Measurements from ENCODE around the gene NCOA7. TPM values are rescaled to one million over a fixed set of nuclear protein-coding genes. Genes with fewer than 3 reads are reported as not detected.
"Not testable (repeated sequence)": the region's sequence is repeated elsewhere in the genome, so short reads cannot be mapped to it uniquely, and the experiment has no call there.

The NCOA7 gene
- total RNA-seq, 2 experiments from 2014 or later: 34.6 to 35.7 TPM

GRCh38 chr6:125843593-125843992, 52.8 kb downstream of the NCOA7 start:
- ChIA-PET CTCF (no interaction called here), POLR2A (no interaction called here)
- H3K4me1 ChIP-seq (ENCODE audit: insufficient read depth, low read length): no peaks in the 10 kb centered on the region
- Mint-ChIP-seq H3K4me1 (ENCODE audit: low read depth) (peaks cover 17% of the 10 kb centered on the region), H3K27ac (no peak overlapping the region), H3K9me3 (no peaks in the 10 kb centered on the region), H3K36me3 (ENCODE audit: low read depth) (peaks cover 15% of the 10 kb centered on the region), H3K4me3 (no peak overlapping the region), H3K27me3 (no peaks in the 10 kb centered on the region)
- no peak for ATAC-seq (ENCODE audit: poor library complexity)
- H3K4me3 ChIP-seq (ENCODE audit: low read length): no peak overlapping the region
- no peak for TF ChIP-seq CTCF (IDR thresholded peaks at IDR 0.05)
- no peaks in the 10 kb centered on the region for H3K27me3 ChIP-seq (ENCODE audit: control insufficient read depth in 1 of 2, insufficient read depth in 2 of 2, low read length in 2 of 2)
- no peaks in the 10 kb centered on the region for H3K9me3 ChIP-seq (ENCODE audit: control insufficient read depth in 1 of 2, insufficient read depth in 1 of 2, low read length in 2 of 2)
- H3K36me3 ChIP-seq (ENCODE audit: insufficient read depth, low read length): no peaks in the 10 kb centered on the region
- intact Hi-C loops (cut with DNase I, micrococcal nuclease): no loop called here
- DNase-seq: no peak
- H3K27ac ChIP-seq (ENCODE audit: low read depth in 1 of 2, low read length in 2 of 2): no peak overlapping the region

- DNase-seq (no peak), ATAC-seq (ENCODE audit: poor library complexity) (no peak)
- Histone ChIP-seq H3K9me3 (ENCODE audit: control insufficient read depth in 1 of 2, insufficient read depth in 1 of 2, low read length in 2 of 2) (no peaks in the 10 kb centered on the region), H3K27me3 (ENCODE audit: control insufficient read depth in 1 of 2, insufficient read depth in 2 of 2, low read length in 2 of 2) (no peaks in the 10 kb centered on the region), H3K4me3 (ENCODE audit: low read length) (no peak overlapping the region), H3K27ac (ENCODE audit: low read depth in 1 of 2, low read length in 2 of 2) (no peak overlapping the region), H3K36me3 (ENCODE audit: insufficient read depth, low read length) (no peaks in the 10 kb centered on the region), H3K4me1 (ENCODE audit: insufficient read depth, low read length) (no peaks in the 10 kb centered on the region)
- peaks cover 14% of the 10 kb centered on the region for H3K36me3 Mint-ChIP-seq (ENCODE audit: low read depth)
- ChIA-PET CTCF (interaction anchor here (0.8 kb wide), 1 partner anchor 14 kb away, joined by 3 read pairs; no protein-coding TSS in a partner anchor), POLR2A (no interaction called here)
- no peaks in the 10 kb centered on the region for H3K27me3 Mint-ChIP-seq
- no peak for TF ChIP-seq CTCF (IDR thresholded peaks at IDR 0.05)
- no peak overlapping the region for H3K4me3 Mint-ChIP-seq
- no peaks in the 10 kb centered on the region for H3K9me3 Mint-ChIP-seq
- H3K27ac Mint-ChIP-seq: no peak overlapping the region
- intact Hi-C loops (cut with DNase I, micrococcal nuclease): loop anchor here in 1 of 2 experiments (5.0 kb wide), 1 partner anchor 37 kb away; no protein-coding TSS in a partner anchor
- H3K4me1 Mint-ChIP-seq (ENCODE audit: low read depth): peaks cover 16% of the 10 kb centered on the region
Observed at GRCh38 chr6:125844989-125845388, 54.2 kb downstream of the NCOA7 start.

GRCh38 chr6:125846292-125847024, 55.7 kb downstream of the NCOA7 start:
- peaks cover 19% of the 10 kb centered on the region for H3K36me3 Mint-ChIP-seq (ENCODE audit: low read depth)
- Histone ChIP-seq H3K9me3 (ENCODE audit: control insufficient read depth in 1 of 2, insufficient read depth in 1 of 2, low read length in 2 of 2) (no peaks in the 10 kb centered on the region), H3K4me1 (ENCODE audit: insufficient read depth, low read length) (no peaks in the 10 kb centered on the region), H3K27me3 (ENCODE audit: control insufficient read depth in 1 of 2, insufficient read depth in 2 of 2, low read length in 2 of 2) (no peaks in the 10 kb centered on the region), H3K27ac (ENCODE audit: low read depth in 1 of 2, low read length in 2 of 2) (no peak overlapping the region), H3K36me3 (ENCODE audit: insufficient read depth, low read length) (no peaks in the 10 kb centered on the region), H3K4me3 (ENCODE audit: low read length) (no peak overlapping the region)
- DNase-seq (no peak), ATAC-seq (ENCODE audit: poor library complexity) (no peak)
- no peak overlapping the region for H3K27ac Mint-ChIP-seq
- no peak overlapping the region for H3K4me3 Mint-ChIP-seq
- ChIA-PET CTCF (interaction anchor here (1.6 kb wide), 1 partner anchor 15 kb away, joined by 4 read pairs; no protein-coding TSS in a partner anchor), POLR2A (interaction anchor here (1.2 kb wide), 1 partner anchor 56 kb away, joined by 4 read pairs; the partner anchor contains the start of gene NCOA7)
- no peaks in the 10 kb centered on the region for H3K9me3 Mint-ChIP-seq
- no peaks in the 10 kb centered on the region for H3K27me3 Mint-ChIP-seq
- intact Hi-C loops (cut with DNase I, micrococcal nuclease): loop anchor here in 1 of 2 experiments (5.0 kb wide), 1 partner anchor 36 kb away; no protein-coding TSS in a partner anchor
- no peak for TF ChIP-seq CTCF (IDR thresholded peaks at IDR 0.05)
- peaks cover 16% of the 10 kb centered on the region for H3K4me1 Mint-ChIP-seq (ENCODE audit: low read depth)

GRCh38 chr6:125848286-125848685, 57.5 kb downstream of the NCOA7 start:
- H3K27ac Mint-ChIP-seq; H3K27me3 Mint-ChIP-seq; DNase-seq; H3K9me3 Mint-ChIP-seq; ATAC-seq (ENCODE audit: poor library complexity); H3K4me3 ChIP-seq (ENCODE audit: low read length); H3K27ac ChIP-seq (ENCODE audit: low read depth in 1 of 2, low read length in 2 of 2); H3K4me1 ChIP-seq (ENCODE audit: insufficient read depth, low read length); H3K9me3 ChIP-seq (ENCODE audit: control insufficient read depth in 1 of 2, insufficient read depth in 1 of 2, low read length in 2 of 2); H3K4me3 Mint-ChIP-seq; H3K36me3 ChIP-seq (ENCODE audit: insufficient read depth, low read length); H3K27me3 ChIP-seq (ENCODE audit: control insufficient read depth in 1 of 2, insufficient read depth in 2 of 2, low read length in 2 of 2); CTCF ChIA-PET: not testable (repeated sequence)
- H3K4me1 Mint-ChIP-seq (ENCODE audit: low read depth): peaks cover 22% of the 10 kb centered on the region
- intact Hi-C loops (cut with DNase I, micrococcal nuclease): loop anchor here in 1 of 2 experiments (5.0 kb wide), 1 partner anchor 34 kb away; no protein-coding TSS in a partner anchor
- POLR2A ChIA-PET: interaction anchor here (1.2 kb wide), 1 partner anchor 56 kb away, joined by 4 read pairs; no protein-coding TSS in a partner anchor
- peaks cover 24% of the 10 kb centered on the region for H3K36me3 Mint-ChIP-seq (ENCODE audit: low read depth)

Data from CD4-positive, alpha-beta T cell (primary cell).